COLO829 (cell line): ENCODE results near the gene SLC7A10.
"Not testable (repeated sequence)": the region's sequence is repeated elsewhere in the genome, so short reads cannot be mapped to it uniquely, and the experiment has no call there.

Source experiments
- DNase-seq: peaks from one replicate; pipeline ENCODE4 v3.0.0; 2012; ENCODE audit warnings: low spot score

The SLC7A10 gene

GRCh38 chr19:33175886-33176669 is 49.6 kb downstream of the SLC7A10 start:
- DNase-seq, result no peak

GRCh38 chr19:33175156-33175782 is 50.4 kb downstream of the SLC7A10 start:
- no peak for DNase-seq

GRCh38 chr19:33174186-33174585 is 51.5 kb downstream of the SLC7A10 start:
- no peak for DNase-seq

- DNase-seq, result no peak
Measured at GRCh38 chr19:33171916-33172359, 53.7 kb downstream of the SLC7A10 start.

GRCh38 chr19:33171222-33171795 is 54.3 kb downstream of the SLC7A10 start:
- peak; percentile 50 for DNase-seq

- no peak for DNase-seq
Measured at GRCh38 chr19:33168528-33168927, 57.1 kb downstream of the SLC7A10 start.

- DNase-seq, result no peak
Measured at GRCh38 chr19:33167438-33167837, 58.2 kb downstream of the SLC7A10 start.

GRCh38 chr19:33166037-33166436 is 59.6 kb downstream of the SLC7A10 start:
- DNase-seq, result not testable (repeated sequence)

- no peak for DNase-seq
Measured at GRCh38 chr19:33163481-33163880, 62.2 kb downstream of the SLC7A10 start.

GRCh38 chr19:33161201-33161600 is 64.4 kb downstream of the SLC7A10 start:
- DNase-seq, result no peak

- no peak for DNase-seq
Measured at GRCh38 chr19:33159893-33160292, 65.8 kb downstream of the SLC7A10 start.

- no peak for DNase-seq
Measured at GRCh38 chr19:33159149-33159548, 66.5 kb downstream of the SLC7A10 start.
